HG03460 (cell line): ENCODE measurements around the gene FEN1.

Experiments used
- ATAC-seq: cut with Tn5 transposase; IDR thresholded peaks from one replicate; pipeline ENCODE4 v1.9.1; 2021; ENCODE audit not compliant: unreplicated experiment

FEN1 gene

GRCh38 chr11:61793829-61794204, 1.1 kb downstream of the FEN1 start:
- ATAC-seq: no peak

GRCh38 chr11:61794579-61794978, 1.9 kb downstream of the FEN1 start:
- no peak for ATAC-seq

- ATAC-seq: no peak
These were observed 2.7 kb downstream of the FEN1 start for GRCh38 chr11:61795459-61795858.

- no peak for ATAC-seq
These were observed 3.3 kb downstream of the FEN1 start for GRCh38 chr11:61795876-61796526.

GRCh38 chr11:61797263-61797944, 4.7 kb downstream of the FEN1 start:
- no peak for ATAC-seq

GRCh38 chr11:61799665-61800284, 7.1 kb downstream of the FEN1 start:
- no peak for ATAC-seq

GRCh38 chr11:61800331-61801281, 7.9 kb downstream of the FEN1 start:
- ATAC-seq: no peak

GRCh38 chr11:61802605-61803004, 9.9 kb downstream of the FEN1 start:
- no peak for ATAC-seq

- no peak for ATAC-seq
These were observed 11.4 kb downstream of the FEN1 start for GRCh38 chr11:61803889-61804647.

- no peak for ATAC-seq
These were observed 12.4 kb downstream of the FEN1 start for GRCh38 chr11:61805146-61805545.

GRCh38 chr11:61806785-61807184, 14.1 kb downstream of the FEN1 start:
- no peak for ATAC-seq

GRCh38 chr11:61810671-61811175, 18.0 kb downstream of the FEN1 start:
- ATAC-seq: no peak

- no peak for ATAC-seq
These were observed 19.1 kb downstream of the FEN1 start for GRCh38 chr11:61811831-61812230.

GRCh38 chr11:61812736-61813411, 20.2 kb downstream of the FEN1 start:
- no peak for ATAC-seq

GRCh38 chr11:61814247-61814957, 21.7 kb downstream of the FEN1 start:
- no peak for ATAC-seq

- peak; percentile 42 for ATAC-seq
These were observed 22.5 kb downstream of the FEN1 start for GRCh38 chr11:61814958-61815789.

GRCh38 chr11:61815790-61816735, 23.4 kb downstream of the FEN1 start:
- ATAC-seq: peak; percentile 23
